ENCODE measurements around the gene TM2D3. TPM values are rescaled to one million over a fixed set of nuclear protein-coding genes. Genes with fewer than 3 reads are reported as not detected.

The TM2D3 gene
- total RNA-seq, 1 experiment from 2014 or later: 26.2 TPM

DNA sequence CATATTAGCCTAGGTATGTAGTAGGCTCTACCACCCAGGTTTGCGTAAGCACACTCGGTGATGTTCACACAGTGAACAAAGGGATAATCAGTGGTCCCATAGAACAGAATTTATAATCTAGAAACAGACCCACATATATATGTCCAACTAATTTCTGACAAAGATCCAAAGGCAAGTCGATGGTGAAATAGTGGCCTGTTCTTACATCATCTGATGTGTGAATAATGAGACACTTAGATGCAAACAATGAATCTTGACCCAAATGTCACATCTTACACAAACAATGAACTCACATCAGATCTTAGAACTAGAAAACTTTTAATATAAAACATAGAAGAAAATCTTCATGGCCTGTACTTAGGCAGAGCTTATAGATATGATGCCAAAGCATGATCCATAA is 17.6 kb upstream of the TM2D3 start:
- DNase-seq (ENCODE audit: unreplicated experiment): peak; percentile 66
- Mint-ChIP-seq H3K27ac (ENCODE audit: low read depth, unreplicated experiment) (peak overlapping the region; percentile 31), H3K9me3 (ENCODE audit: unreplicated experiment) (no peaks in the 10 kb centered on the region), H3K4me1 (ENCODE audit: insufficient read depth, unreplicated experiment) (peaks cover 3% of the 10 kb centered on the region), H3K27me3 (ENCODE audit: insufficient read depth, unreplicated experiment) (no peaks in the 10 kb centered on the region), H3K36me3 (ENCODE audit: insufficient read depth, unreplicated experiment) (peaks cover 23% of the 10 kb centered on the region), H3K4me3 (ENCODE audit: unreplicated experiment) (no peak overlapping the region)
- ChIA-PET CTCF (no interaction called here), POLR2A (interaction anchor here (1.4 kb wide), 1 partner anchor 16 kb away, joined by 7 read pairs; no protein-coding TSS in a partner anchor)
- intact Hi-C loops (cut with micrococcal nuclease): no loop called here
- TF ChIP-seq CTCF (IDR thresholded peaks at IDR 0.05; ENCODE audit: unreplicated experiment): no peak
- no TSS peak for BruUV-seq (replicated peaks)

DNA sequence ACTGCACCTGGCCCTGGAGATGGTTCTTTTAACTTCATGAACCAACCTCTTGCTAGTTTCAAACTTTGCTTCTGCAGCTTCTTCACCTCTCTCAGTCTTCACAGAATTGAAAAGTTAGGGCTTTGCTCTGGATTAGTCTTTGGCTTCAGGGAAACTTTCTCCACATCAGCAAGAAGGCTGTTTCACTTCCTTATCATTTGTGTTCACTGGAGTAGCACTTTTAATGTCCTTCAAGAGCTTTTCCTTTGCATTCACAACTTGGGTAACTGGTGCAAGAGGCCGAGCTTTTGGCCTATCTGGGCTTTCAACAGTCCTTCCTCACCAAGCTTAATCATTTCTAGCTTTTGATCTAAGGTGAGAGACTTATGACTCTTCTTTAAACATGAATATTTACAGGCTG is 15.7 kb upstream of the TM2D3 start:
- Mint-ChIP-seq H3K4me3 (ENCODE audit: unreplicated experiment) (no peak overlapping the region), H3K9me3 (ENCODE audit: unreplicated experiment) (no peaks in the 10 kb centered on the region), H3K27ac (ENCODE audit: low read depth, unreplicated experiment) (no peak overlapping the region), H3K27me3 (ENCODE audit: insufficient read depth, unreplicated experiment) (no peaks in the 10 kb centered on the region), H3K36me3 (ENCODE audit: insufficient read depth, unreplicated experiment) (peaks cover 21% of the 10 kb centered on the region), H3K4me1 (ENCODE audit: insufficient read depth, unreplicated experiment) (no peaks in the 10 kb centered on the region)
- intact Hi-C loops (cut with micrococcal nuclease): no loop called here
- DNase-seq (ENCODE audit: unreplicated experiment): no peak
- POLR2A ChIA-PET: interaction anchor here (1.4 kb wide), 1 partner anchor 16 kb away, joined by 4 read pairs; the partner anchor contains the start of gene TM2D3
- BruUV-seq (replicated peaks): no TSS peak
- no peak for TF ChIP-seq CTCF (IDR thresholded peaks at IDR 0.05; ENCODE audit: unreplicated experiment)
- CTCF ChIA-PET: interaction anchor here (0.7 to 1.3 kb wide), 3 partner anchors 11 to 44 kb away, joined by 3 to 6 read pairs (median 3); no protein-coding TSS in a partner anchor

DNA sequence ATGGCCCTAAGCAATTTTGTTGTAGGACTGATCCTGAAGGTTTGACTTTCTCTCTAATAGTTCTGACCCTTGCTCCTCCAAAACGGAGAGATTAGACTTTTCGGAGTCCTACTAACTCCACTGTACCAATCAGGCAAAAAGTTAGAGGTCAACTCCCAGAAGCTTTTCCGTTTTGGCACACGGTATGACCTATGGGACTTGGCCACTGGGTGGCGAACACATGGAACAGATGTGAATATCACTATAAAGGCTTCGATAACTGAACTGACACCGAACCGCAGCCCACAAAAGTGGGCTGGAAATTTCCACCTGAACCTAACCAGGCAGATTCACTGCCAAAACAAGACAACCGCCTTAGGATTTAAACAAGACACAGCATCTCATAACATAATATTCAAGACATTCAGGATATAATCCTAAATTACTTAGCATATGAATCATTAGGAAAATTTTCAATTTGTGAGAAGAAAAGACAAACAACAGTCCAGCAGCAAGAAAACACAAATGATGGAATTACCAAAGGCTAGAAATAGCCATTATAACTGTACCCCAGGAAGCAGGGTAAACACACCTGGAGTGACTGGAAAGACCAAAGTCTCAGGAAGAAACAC is 12.2 kb upstream of the TM2D3 start:
- Mint-ChIP-seq H3K4me1 (ENCODE audit: insufficient read depth, unreplicated experiment) (no peaks in the 10 kb centered on the region), H3K27ac (ENCODE audit: low read depth, unreplicated experiment) (no peak overlapping the region), H3K4me3 (ENCODE audit: unreplicated experiment) (no peak overlapping the region), H3K36me3 (ENCODE audit: insufficient read depth, unreplicated experiment) (peaks cover 19% of the 10 kb centered on the region), H3K27me3 (ENCODE audit: insufficient read depth, unreplicated experiment) (no peaks in the 10 kb centered on the region), H3K9me3 (ENCODE audit: unreplicated experiment) (no peaks in the 10 kb centered on the region)
- peak; percentile 20 for DNase-seq (ENCODE audit: unreplicated experiment)
- intact Hi-C loops (cut with micrococcal nuclease): loop anchor here (5.0 kb wide), 1 partner anchor 108 kb away; no protein-coding TSS in a partner anchor
- no TSS peak for BruUV-seq (replicated peaks)
- peak; percentile 28 for TF ChIP-seq CTCF (IDR thresholded peaks at IDR 0.05; ENCODE audit: unreplicated experiment)
- POLR2A ChIA-PET: interaction anchor here (0.6 kb wide), 1 partner anchor 64 kb away, joined by 3 read pairs; no protein-coding TSS in a partner anchor
- CTCF ChIA-PET: interaction anchor here (1.5 kb wide), 1 partner anchor 54 kb away, joined by 3 read pairs; no protein-coding TSS in a partner anchor

GRCh38 chr15:101662203-101662602 is 10.0 kb upstream of the TM2D3 start:
- ChIA-PET CTCF (interaction anchor here (1.3 kb wide), 1 partner anchor 30 kb away, joined by 3 read pairs; no protein-coding TSS in a partner anchor), POLR2A (no interaction called here)
- intact Hi-C loops (cut with micrococcal nuclease): loop anchor here (5.0 kb wide), 1 partner anchor 110 kb away; no protein-coding TSS in a partner anchor
- no peak overlapping the region for H3K27ac Mint-ChIP-seq (ENCODE audit: low read depth, unreplicated experiment)
- BruUV-seq (replicated peaks): no TSS peak
- peaks cover 22% of the 10 kb centered on the region for H3K36me3 Mint-ChIP-seq (ENCODE audit: insufficient read depth, unreplicated experiment)
- no peak for TF ChIP-seq CTCF (IDR thresholded peaks at IDR 0.05; ENCODE audit: unreplicated experiment)
- H3K9me3 Mint-ChIP-seq (ENCODE audit: unreplicated experiment): no peaks in the 10 kb centered on the region
- no peak overlapping the region for H3K4me3 Mint-ChIP-seq (ENCODE audit: unreplicated experiment)
- DNase-seq (ENCODE audit: unreplicated experiment): no peak
- H3K27me3 Mint-ChIP-seq (ENCODE audit: insufficient read depth, unreplicated experiment): no peaks in the 10 kb centered on the region
- H3K4me1 Mint-ChIP-seq (ENCODE audit: insufficient read depth, unreplicated experiment): no peaks in the 10 kb centered on the region

All from MCF 10A (cell line).